GM12891 (cell line): ENCODE measurements around the gene NXPH4.
A peak's percentile ranks its signal among the peaks of the same experiment; 100 is the strongest.

Source experiments
- DNase-seq: peaks from one replicate; pipeline ENCODE4 v3.0.0; 2011; ENCODE audit warnings: low spot score; ENCODE audit not compliant: insufficient read length
- FAIRE-seq: peaks from 2 replicates; lab custom pipeline; 2011; peaks lifted over from hg19 to GRCh38; lab: Jason Lieb, UNC
- PAX5 ChIP-seq: IDR thresholded peaks from 2 replicates; pipeline ENCODE4 v1.6.1; 2011; ENCODE audit warnings: low read length, moderate library complexity, mild to moderate bottlenecking; ENCODE audit not compliant: insufficient read depth, severe bottlenecking
- POLR2A ChIP-seq: IDR thresholded peaks from 2 replicates; pipeline ENCODE4 v1.6.1; 2011; ENCODE audit warnings: low read depth, low read length, control low read depth
- POLR2AphosphoS5 ChIP-seq: IDR thresholded peaks from 2 replicates; pipeline ENCODE4 v1.6.1; 2011; ENCODE audit warnings: low read depth, low read length, control low read depth
- POU2F2 ChIP-seq: IDR thresholded peaks from 2 replicates; pipeline ENCODE4 v1.6.1; 2011; ENCODE audit warnings: low read depth, mild to moderate bottlenecking, control low read depth, low read length, moderate library complexity
- SPI1 ChIP-seq: IDR thresholded peaks from 2 replicates; pipeline ENCODE4 v1.6.1; 2011; ENCODE audit warnings: low read depth, low read length, control low read depth
- TAF1 ChIP-seq: IDR thresholded peaks from 2 replicates; pipeline ENCODE4 v1.6.1; 2011; ENCODE audit warnings: low read depth, low read length, control low read depth

Gene NXPH4

GRCh38 chr12:57208631-57209282 is 7.8 kb upstream of the NXPH4 start:
- TF ChIP-seq SPI1 (no peak), PAX5 (no peak), POU2F2 (no peak), POLR2A (no peak), POLR2AphosphoS5 (no peak), TAF1 (no peak)
- DNase-seq: no peak
- no peak for FAIRE-seq

GRCh38 chr12:57209916-57210315 is 6.7 kb upstream of the NXPH4 start:
- DNase-seq (no peak), FAIRE-seq (no peak)
- TF ChIP-seq POLR2AphosphoS5 (no peak), SPI1 (no peak), POLR2A (no peak), TAF1 (no peak), POU2F2 (no peak), PAX5 (no peak)

DNA sequence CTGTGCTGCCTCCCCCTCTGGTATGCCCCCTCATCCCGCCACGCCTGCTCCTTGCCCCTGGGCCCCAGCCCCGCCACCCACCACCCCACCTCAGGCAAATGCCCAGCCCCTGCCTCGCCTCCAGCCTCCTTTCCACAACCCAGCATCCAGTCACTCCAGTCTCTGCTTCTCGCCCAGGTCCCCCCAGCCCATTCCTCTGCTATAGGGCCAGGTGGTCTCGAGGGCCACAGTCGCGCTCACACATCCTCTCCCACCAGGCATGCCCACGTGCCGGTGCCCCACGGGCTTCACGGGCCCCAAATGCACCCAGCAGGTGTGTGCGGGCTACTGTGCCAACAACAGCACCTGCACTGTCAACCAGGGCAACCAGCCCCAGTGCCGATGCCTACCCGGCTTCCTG is 6.1 kb upstream of the NXPH4 start:
- FAIRE-seq: no peak
- TF ChIP-seq POLR2AphosphoS5: no peak
- no peak for TF ChIP-seq SPI1
- TF ChIP-seq POLR2A: no peak
- TF ChIP-seq PAX5: no peak
- TF ChIP-seq POU2F2: no peak
- no peak for TF ChIP-seq TAF1
- no peak for DNase-seq

DNA sequence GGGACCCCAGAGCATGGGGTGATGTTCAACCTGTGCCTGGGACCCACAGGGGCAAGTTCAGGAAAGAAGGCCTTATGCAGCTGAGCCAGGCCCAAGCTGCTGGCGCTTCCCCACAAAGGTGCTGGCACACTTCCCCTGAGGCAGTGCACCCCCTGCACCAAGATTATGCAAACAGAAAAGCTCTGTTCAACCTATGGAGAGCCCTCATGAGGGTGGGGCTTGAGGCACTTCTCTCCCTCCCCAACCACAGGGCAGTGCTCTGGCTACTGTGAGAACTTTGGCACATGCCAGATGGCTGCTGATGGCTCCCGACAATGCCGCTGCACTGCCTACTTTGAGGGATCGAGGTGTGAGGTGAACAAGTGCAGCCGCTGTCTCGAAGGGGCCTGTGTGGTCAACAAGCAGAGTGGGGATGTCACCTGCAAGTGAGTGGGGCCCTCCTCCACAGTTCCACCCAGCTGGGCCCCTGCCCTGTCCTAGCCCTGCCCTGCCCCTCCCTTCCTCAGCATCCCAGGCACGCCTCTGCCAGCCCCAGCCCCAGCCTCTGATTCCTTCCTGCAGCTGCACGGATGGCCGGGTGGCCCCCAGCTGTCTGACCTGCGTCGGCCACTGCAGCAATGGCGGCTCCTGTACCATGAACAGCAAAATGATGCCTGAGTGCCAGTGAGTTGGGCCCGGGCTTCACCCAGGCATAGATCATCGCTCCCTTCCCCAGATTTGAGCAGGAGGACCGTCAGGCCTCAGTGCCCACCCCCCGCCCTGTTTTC is 5.5 kb upstream of the NXPH4 start:
- no peak for DNase-seq
- no peak for FAIRE-seq
- no peak for TF ChIP-seq SPI1

- DNase-seq (no peak), FAIRE-seq (no peak)
- TF ChIP-seq POU2F2 (no peak), PAX5 (no peak), POLR2AphosphoS5 (no peak), POLR2A (no peak)
Observed at GRCh38 chr12:57211791-57212700, 4.5 kb upstream of the NXPH4 start.

DNA sequence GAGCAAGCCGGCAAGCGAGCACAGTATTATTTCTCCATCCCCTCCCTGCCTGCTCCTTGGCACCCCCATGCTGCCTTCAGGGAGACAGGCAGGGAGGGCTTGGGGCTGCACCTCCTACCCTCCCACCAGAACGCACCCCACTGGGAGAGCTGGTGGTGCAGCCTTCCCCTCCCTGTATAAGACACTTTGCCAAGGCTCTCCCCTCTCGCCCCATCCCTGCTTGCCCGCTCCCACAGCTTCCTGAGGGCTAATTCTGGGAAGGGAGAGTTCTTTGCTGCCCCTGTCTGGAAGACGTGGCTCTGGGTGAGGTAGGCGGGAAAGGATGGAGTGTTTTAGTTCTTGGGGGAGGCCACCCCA is 3.9 kb upstream of the NXPH4 start:
- FAIRE-seq: no peak
- DNase-seq: no peak
- TF ChIP-seq POU2F2 (no peak), POLR2AphosphoS5 (no peak), SPI1 (no peak)

GRCh38 chr12:57213058-57213715 is 3.4 kb upstream of the NXPH4 start:
- DNase-seq (peak; percentile 93), FAIRE-seq (peak; percentile 93)
- TF ChIP-seq POU2F2 (peak; percentile 22; the same call in 1 of the 2 replicates), POLR2A (no peak)

DNA sequence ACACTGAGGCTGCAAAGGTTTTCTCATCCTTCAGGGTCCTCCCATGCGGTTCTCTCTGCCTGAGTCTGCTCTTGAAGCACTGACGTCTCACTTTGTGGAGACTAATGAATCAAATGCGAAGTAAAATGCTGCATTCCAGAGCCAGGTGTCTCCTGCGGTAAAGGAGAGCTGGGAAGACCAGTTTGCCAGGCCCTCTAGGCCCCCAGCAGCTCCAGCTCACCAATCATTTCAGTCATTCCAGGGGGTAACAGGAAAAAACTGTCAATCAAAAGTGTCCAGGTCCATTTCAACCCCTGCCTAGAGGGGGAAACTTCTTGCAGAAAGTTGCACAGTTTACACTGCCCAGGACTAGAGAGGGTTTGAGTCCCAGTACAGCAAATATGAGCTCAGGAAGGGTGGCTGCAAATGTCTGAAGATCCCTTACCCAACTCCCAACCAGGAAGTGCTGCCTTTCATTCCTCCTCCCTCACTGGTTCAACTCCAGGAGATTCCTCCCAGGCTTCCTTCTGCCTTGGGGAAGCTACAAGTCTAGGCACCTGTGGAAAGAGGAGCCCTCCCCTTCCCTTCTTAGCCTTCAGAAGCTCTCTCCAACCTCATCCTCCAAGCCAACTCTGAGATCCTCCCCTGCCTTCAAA is 2.7 kb upstream of the NXPH4 start:
- FAIRE-seq: no peak
- no peak for DNase-seq
- no peak for TF ChIP-seq POLR2A
- no peak for TF ChIP-seq SPI1
- TF ChIP-seq TAF1: no peak
- no peak for TF ChIP-seq POU2F2
- TF ChIP-seq PAX5: no peak
- TF ChIP-seq POLR2AphosphoS5: no peak

DNA sequence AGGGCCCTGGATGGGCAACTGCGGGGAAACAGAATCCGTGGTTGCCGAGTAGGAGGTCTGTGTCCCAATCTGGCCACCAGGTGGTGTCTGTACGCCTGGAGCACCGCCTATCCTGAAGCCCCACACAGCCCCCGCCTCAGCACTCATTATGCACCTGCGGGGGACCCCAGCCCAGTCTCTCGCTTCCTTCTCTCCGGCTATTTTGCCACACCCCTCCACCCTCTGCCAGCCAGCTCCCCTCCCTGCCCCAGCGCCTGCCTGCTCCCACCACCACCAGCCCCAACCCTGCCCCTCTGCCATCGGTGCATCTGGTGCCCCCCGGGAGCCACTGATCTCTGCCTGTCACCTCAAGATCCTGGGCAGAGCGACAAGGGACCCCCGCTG is 2.2 kb upstream of the NXPH4 start:
- FAIRE-seq (peak; percentile 85), DNase-seq (peak; percentile 69)

More for the DNA sequence above, 2.2 kb upstream of the NXPH4 start:
- TF ChIP-seq PAX5 (no peak), POLR2A (no peak), TAF1 (no peak), POU2F2 (no peak), SPI1 (no peak), POLR2AphosphoS5 (no peak)
